ENCODE data around the gene MTHFR. TPM values are rescaled to one million over a fixed set of nuclear protein-coding genes. Genes with fewer than 3 reads are reported as not detected.
A peak's percentile ranks its signal among the peaks of the same experiment; 100 is the strongest.

MTHFR gene
- polyA plus RNA-seq, 4 donors: 11.2 to 20.1 (median 15.4) TPM

GRCh38 chr1:11797525-11798216 lies 8.1 kb downstream of the MTHFR start:
- Histone ChIP-seq H3K4me1 (ENCODE audit: control insufficient read depth in 3 of 3, insufficient read depth in 2 of 3, low read depth in 1 of 3, low read length in 2 of 3) (peaks cover 0 to 9% (median 2%) of the 10 kb centered on the region in 3 donors), H3K4me3 (ENCODE audit: low read depth in 1 of 3, low read length in 3 of 3) (no peak overlapping the region), H3K9me3 (ENCODE audit: control insufficient read depth in 2 of 2, insufficient read depth in 1 of 2, low read depth in 1 of 2, low read length in 1 of 2) (no peaks in the 10 kb centered on the region), H3K27ac (ENCODE audit: low read depth in 1 of 3, low read length in 2 of 3) (peak overlapping the region in 1 of 3 donors; percentile 14), H3K27me3 (ENCODE audit: control insufficient read depth in 3 of 3, insufficient read depth in 3 of 3, low read length in 3 of 3) (no peaks in the 10 kb centered on the region), H3K36me3 (ENCODE audit: control insufficient read depth in 3 of 3, insufficient read depth in 2 of 3, low read depth in 1 of 3, low read length in 3 of 3) (peaks cover 12 to 72% (median 43%) of the 10 kb centered on the region in 3 donors)
- FAIRE-seq: no peak
- DNase-seq: no peak
- WGBS, 3 donors: 90% methylated on average over 6 of the region's 6 CpGs

DNA sequence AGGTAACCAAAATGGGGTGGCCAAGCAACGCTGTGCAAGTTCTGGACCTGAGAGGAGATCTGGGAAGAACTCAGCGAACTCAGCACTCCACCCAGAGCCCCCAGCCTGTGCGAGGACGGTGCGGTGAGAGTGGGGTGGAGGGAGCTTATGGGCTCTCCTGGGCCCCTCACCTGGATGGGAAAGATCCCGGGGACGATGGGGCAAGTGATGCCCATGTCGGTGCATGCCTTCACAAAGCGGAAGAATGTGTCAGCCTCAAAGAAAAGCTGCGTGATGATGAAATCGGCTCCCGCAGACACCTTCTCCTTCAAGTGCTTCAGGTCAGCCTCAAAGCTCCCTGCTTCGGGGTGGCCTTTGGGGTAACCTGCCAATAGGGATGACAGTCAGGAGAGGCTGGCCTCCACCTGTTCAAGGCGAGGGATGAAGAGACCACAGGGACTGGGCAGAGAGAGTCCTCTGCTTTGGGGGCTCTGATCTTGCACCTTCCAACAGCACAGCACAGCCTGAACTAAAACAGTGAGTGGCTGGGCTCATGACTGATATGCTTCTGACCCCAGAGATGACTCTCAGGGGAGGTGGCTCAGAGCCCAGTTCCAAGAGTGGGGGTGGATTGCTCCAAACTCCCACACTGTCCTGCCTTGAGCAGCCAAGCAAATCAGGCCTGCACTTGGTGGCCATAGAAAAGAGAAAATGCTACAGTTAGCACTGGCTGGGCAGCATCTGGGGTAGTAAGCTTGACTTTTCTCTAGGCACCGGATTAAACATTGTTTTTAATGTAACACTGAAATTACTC lies 9.5 kb downstream of the MTHFR start:
- Histone ChIP-seq H3K27me3 (ENCODE audit: control insufficient read depth in 3 of 3, insufficient read depth in 3 of 3, low read length in 3 of 3) (no peaks in the 10 kb centered on the region), H3K36me3 (ENCODE audit: control insufficient read depth in 3 of 3, insufficient read depth in 2 of 3, low read depth in 1 of 3, low read length in 3 of 3) (peaks cover 12 to 83% (median 42%) of the 10 kb centered on the region in 3 donors), H3K9me3 (ENCODE audit: control insufficient read depth in 2 of 2, insufficient read depth in 1 of 2, low read depth in 1 of 2, low read length in 1 of 2) (no peaks in the 10 kb centered on the region), H3K4me1 (ENCODE audit: control insufficient read depth in 3 of 3, insufficient read depth in 2 of 3, low read depth in 1 of 3, low read length in 2 of 3) (peaks cover 0 to 11% (median 2%) of the 10 kb centered on the region in 3 donors), H3K27ac (ENCODE audit: low read depth in 1 of 3, low read length in 2 of 3) (no peak overlapping the region), H3K4me3 (ENCODE audit: low read depth in 1 of 3, low read length in 3 of 3) (no peak overlapping the region)
- WGBS, 3 donors: 95 to 97% (median 95%) methylated on average over 15 of the region's 15 CpGs
- FAIRE-seq: no peak
- no peak for DNase-seq

DNA sequence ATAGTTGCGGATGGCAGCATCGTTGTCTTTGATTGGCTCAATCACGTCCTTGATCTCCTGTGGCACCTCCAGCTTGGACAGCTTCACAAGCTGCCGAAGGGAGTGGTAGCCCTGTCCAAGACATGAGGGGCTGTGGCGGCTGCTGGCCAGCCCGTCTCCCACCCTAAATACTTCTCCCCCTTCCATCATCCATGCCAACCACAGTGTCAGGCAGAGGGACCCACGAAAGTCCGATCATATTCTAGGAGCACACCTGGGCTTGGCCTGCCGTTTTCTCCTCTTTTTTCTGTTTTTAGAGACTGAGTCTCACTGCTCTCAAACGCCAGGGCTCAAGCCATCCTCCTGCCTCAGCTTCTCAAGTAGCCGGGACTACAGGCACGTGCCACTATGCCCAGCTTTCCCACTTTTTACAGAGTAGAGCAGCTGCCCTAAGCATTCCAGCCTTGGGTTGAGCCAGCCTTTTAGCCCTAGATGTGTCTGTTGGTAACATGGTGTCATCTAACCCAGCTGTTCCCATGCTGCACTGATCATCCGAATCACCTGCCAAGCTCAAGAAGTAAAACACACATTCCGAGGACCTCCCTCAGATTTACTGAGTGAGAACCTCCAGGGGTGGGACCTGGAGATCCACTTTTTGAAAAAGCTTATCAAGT lies 10.4 kb downstream of the MTHFR start:
- H3K4me1 ChIP-seq (ENCODE audit: control insufficient read depth in 3 of 3, insufficient read depth in 2 of 3, low read depth in 1 of 3, low read length in 2 of 3): peaks cover 3 to 20% (median 3%) of the 10 kb centered on the region in 3 donors
- WGBS, 3 donors: 90 to 92% (median 91%) methylated on average over 14 of the region's 14 CpGs
- DNase-seq: no peak
- H3K27ac ChIP-seq (ENCODE audit: low read depth in 1 of 3, low read length in 2 of 3): no peak overlapping the region
- H3K27me3 ChIP-seq (ENCODE audit: control insufficient read depth in 3 of 3, insufficient read depth in 3 of 3, low read length in 3 of 3): no peaks in the 10 kb centered on the region
- peaks cover 12 to 83% (median 35%) of the 10 kb centered on the region in 3 donors for H3K36me3 ChIP-seq (ENCODE audit: control insufficient read depth in 3 of 3, insufficient read depth in 2 of 3, low read depth in 1 of 3, low read length in 3 of 3)
- no peak overlapping the region for H3K4me3 ChIP-seq (ENCODE audit: low read depth in 1 of 3, low read length in 3 of 3)
- H3K9me3 ChIP-seq (ENCODE audit: control insufficient read depth in 2 of 2, insufficient read depth in 1 of 2, low read depth in 1 of 2, low read length in 1 of 2): no peaks in the 10 kb centered on the region
- no peak for FAIRE-seq

- FAIRE-seq: no peak
- Histone ChIP-seq H3K36me3 (ENCODE audit: control insufficient read depth in 3 of 3, insufficient read depth in 2 of 3, low read depth in 1 of 3, low read length in 3 of 3) (peaks cover 12 to 83% (median 29%) of the 10 kb centered on the region in 3 donors), H3K9me3 (ENCODE audit: control insufficient read depth in 2 of 2, insufficient read depth in 1 of 2, low read depth in 1 of 2, low read length in 1 of 2) (no peaks in the 10 kb centered on the region), H3K27ac (ENCODE audit: low read depth in 1 of 3, low read length in 2 of 3) (no peak overlapping the region), H3K4me1 (ENCODE audit: control insufficient read depth in 3 of 3, insufficient read depth in 2 of 3, low read depth in 1 of 3, low read length in 2 of 3) (peaks cover 3 to 23% (median 8%) of the 10 kb centered on the region in 3 donors), H3K4me3 (ENCODE audit: low read depth in 1 of 3, low read length in 3 of 3) (no peak overlapping the region), H3K27me3 (ENCODE audit: control insufficient read depth in 3 of 3, insufficient read depth in 3 of 3, low read length in 3 of 3) (no peaks in the 10 kb centered on the region)
- DNase-seq: no peak
- WGBS, 3 donors: 92 to 95% (median 93%) methylated on average over 15 to 19 of the region's 19 CpGs
These were observed 11.1 kb downstream of the MTHFR start for GRCh38 chr1:11794446-11795237.

DNA sequence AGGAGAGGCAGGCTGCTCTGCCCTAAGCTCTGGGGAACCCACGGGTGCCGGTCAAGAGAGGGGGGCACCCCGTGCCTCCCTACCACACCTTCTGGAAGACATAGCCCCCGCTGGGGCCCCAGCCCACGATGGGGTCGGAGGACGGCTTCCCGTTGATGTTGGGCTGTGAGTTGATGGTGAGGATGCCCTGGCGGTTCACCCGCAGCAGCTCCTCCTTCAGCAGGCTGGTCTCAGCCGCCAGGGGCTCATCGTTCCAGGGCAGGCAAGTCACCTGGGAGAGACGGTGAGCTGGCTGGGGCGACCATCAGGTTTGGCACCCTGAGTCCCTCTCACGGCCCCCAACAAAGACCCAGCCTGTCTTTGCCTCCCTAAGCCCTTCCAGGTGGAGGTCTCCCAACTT lies 11.9 kb downstream of the MTHFR start:
- peaks cover 3 to 23% (median 10%) of the 10 kb centered on the region in 3 donors for H3K4me1 ChIP-seq (ENCODE audit: control insufficient read depth in 3 of 3, insufficient read depth in 2 of 3, low read depth in 1 of 3, low read length in 2 of 3)
- FAIRE-seq (no peak), DNase-seq (no peak)
- H3K9me3 ChIP-seq (ENCODE audit: control insufficient read depth in 2 of 2, insufficient read depth in 1 of 2, low read depth in 1 of 2, low read length in 1 of 2): no peaks in the 10 kb centered on the region
- 94 to 95% (median 94%) methylated on average over 15 of the region's 15 CpGs for WGBS, 3 donors
- peaks cover 12 to 83% (median 24%) of the 10 kb centered on the region in 3 donors for H3K36me3 ChIP-seq (ENCODE audit: control insufficient read depth in 3 of 3, insufficient read depth in 2 of 3, low read depth in 1 of 3, low read length in 3 of 3)
- H3K4me3 ChIP-seq (ENCODE audit: low read depth in 1 of 3, low read length in 3 of 3): no peak overlapping the region
- H3K27me3 ChIP-seq (ENCODE audit: control insufficient read depth in 3 of 3, insufficient read depth in 3 of 3, low read length in 3 of 3): no peaks in the 10 kb centered on the region
- no peak overlapping the region for H3K27ac ChIP-seq (ENCODE audit: low read depth in 1 of 3, low read length in 2 of 3)

DNA sequence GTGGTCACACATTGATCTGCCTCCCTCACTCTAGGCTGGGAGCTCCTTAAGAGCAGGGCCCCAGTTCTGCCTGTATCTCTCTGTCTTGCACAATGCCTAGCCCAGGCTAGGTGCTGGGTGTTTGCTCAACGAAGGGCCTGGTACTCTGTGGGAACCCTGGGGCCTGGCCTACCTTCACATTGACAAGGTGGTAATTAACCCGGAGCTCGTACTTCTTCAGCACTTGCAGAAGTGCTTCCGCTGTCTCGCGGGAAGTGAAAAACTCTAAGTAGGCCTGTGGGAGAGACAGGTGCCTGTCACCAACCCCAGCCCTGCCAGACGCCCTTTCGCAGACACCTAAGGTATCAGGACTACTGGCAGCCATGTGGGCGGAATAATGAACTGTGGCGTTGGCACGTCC lies 13.7 kb downstream of the MTHFR start:
- Histone ChIP-seq H3K27me3 (ENCODE audit: control insufficient read depth in 3 of 3, insufficient read depth in 3 of 3, low read length in 3 of 3) (no peaks in the 10 kb centered on the region), H3K27ac (ENCODE audit: low read depth in 1 of 3, low read length in 2 of 3) (peak overlapping the region in 2 of 3 donors; percentile 82 to 95), H3K4me1 (ENCODE audit: control insufficient read depth in 3 of 3, insufficient read depth in 2 of 3, low read depth in 1 of 3, low read length in 2 of 3) (peaks cover 3 to 31% (median 14%) of the 10 kb centered on the region in 3 donors), H3K36me3 (ENCODE audit: control insufficient read depth in 3 of 3, insufficient read depth in 2 of 3, low read depth in 1 of 3, low read length in 3 of 3) (peaks cover 12 to 84% (median 24%) of the 10 kb centered on the region in 3 donors), H3K4me3 (ENCODE audit: low read depth in 1 of 3, low read length in 3 of 3) (no peak overlapping the region), H3K9me3 (ENCODE audit: control insufficient read depth in 2 of 2, insufficient read depth in 1 of 2, low read depth in 1 of 2, low read length in 1 of 2) (no peaks in the 10 kb centered on the region)
- 87 to 92% (median 87%) methylated on average over 11 of the region's 11 CpGs for WGBS, 3 donors
- FAIRE-seq (no peak), DNase-seq (no peak)

DNA sequence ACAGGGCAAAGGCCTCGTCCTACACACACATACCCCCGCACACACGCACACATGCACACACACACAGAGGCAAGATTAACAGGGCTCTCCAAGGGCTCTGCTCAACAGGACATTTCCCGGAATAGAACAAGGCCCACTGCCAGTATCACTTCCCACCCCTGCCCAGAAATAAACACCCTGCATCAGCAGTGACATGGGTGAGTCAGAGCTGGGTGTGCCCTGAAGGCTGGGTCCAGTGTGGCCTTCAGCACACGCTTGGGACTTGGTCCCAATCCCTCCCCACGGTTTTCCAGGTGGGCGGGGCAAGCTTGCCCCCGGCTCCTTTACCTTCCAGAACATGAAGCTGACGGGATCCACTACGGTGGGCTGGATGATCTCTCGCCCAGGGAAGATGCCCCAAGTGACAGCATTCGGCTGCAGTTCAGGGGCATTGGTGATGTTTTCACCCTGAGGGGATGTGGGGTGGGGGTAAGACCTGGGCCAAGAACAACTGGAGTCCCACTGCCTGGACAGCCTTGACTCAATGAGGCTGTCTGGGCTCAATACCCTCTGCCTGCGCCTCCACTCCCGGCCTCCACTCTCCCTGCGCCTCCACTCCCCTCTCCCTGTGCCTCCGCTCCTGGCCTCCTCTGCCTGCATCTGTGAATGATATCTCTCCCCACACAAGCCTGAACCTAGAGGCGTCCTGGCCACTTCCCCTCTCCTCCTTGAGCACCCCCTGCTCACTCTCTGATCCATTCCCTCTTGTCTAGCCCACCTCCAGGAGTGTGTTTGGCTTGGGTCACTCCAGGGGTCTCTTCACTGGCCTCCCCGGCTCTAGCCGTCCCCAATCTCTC lies 14.7 kb downstream of the MTHFR start:
- Histone ChIP-seq H3K9me3 (ENCODE audit: control insufficient read depth in 2 of 2, insufficient read depth in 1 of 2, low read depth in 1 of 2, low read length in 1 of 2) (no peaks in the 10 kb centered on the region), H3K27ac (ENCODE audit: low read depth in 1 of 3, low read length in 2 of 3) (peak overlapping the region; percentile 81 to 95 (median 82)), H3K4me3 (ENCODE audit: low read depth in 1 of 3, low read length in 3 of 3) (no peak overlapping the region), H3K27me3 (ENCODE audit: control insufficient read depth in 3 of 3, insufficient read depth in 3 of 3, low read length in 3 of 3) (no peaks in the 10 kb centered on the region), H3K4me1 (ENCODE audit: control insufficient read depth in 3 of 3, insufficient read depth in 2 of 3, low read depth in 1 of 3, low read length in 2 of 3) (peaks cover 3 to 37% (median 14%) of the 10 kb centered on the region in 3 donors), H3K36me3 (ENCODE audit: control insufficient read depth in 3 of 3, insufficient read depth in 2 of 3, low read depth in 1 of 3, low read length in 3 of 3) (peaks cover 12 to 79% (median 19%) of the 10 kb centered on the region in 3 donors)
- WGBS, 3 donors: 54 to 60% (median 58%) methylated on average over 19 of the region's 19 CpGs
- FAIRE-seq (no peak), DNase-seq (peak; percentile 62 to 92)

Data from small intestine (tissue), 7 donors.